VCaP (cell line): ENCODE data around the gene FAM83F.
A peak's percentile ranks its signal among the peaks of the same experiment; 100 is the strongest.

Source experiments
- H3K27ac ChIP-seq: fragments of 450-650 bp; 2 replicates; pipeline ENCODE4 v1.5.1; 2017
- TF ChIP-seq, protein P1 (sequence below): fragments of 450-650 bp; conservative IDR thresholded peaks from 2 replicates; pipeline ENCODE4 v1.5.1; 2017; ENCODE audit warnings: mild to moderate bottlenecking, moderate library complexity

FAM83F gene

DNA sequence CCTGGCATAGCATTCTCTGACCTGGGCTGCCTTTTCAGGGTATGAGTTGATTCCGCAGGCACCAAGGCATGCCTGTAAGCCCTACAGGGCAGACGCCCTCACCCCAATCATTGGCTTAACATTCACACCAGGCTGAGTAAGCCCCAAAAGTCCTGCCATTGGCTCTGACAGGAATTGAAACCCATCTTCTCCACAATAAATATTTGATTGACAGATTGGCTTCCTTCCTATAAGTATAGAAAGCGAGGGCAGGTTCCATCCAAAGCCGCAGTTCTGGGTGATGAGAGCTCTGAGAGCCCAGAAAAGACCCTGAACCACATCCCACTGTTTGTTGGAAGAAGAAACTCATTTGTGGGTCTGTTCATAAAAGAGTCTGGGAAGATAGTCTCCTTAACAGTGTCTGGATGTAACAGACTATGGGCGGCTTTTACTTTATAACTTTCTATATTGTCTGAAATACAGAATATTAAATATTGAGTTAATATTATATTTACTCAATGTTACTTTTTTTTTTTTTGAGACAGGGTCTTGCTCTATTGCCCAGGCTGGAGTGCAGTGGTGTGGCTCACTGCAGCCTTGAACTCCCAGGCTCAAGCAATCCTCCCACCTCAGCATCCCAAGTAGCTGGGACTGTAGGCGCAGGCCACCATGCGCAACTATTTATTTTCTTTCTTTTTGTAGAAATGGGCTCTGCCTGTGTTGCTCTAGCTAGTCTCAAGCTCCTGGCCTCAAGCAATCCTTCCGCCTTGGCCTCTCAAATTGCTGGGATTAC lies 46.8 kb downstream of the FAM83F start:
- TF ChIP-seq, protein P1, sequence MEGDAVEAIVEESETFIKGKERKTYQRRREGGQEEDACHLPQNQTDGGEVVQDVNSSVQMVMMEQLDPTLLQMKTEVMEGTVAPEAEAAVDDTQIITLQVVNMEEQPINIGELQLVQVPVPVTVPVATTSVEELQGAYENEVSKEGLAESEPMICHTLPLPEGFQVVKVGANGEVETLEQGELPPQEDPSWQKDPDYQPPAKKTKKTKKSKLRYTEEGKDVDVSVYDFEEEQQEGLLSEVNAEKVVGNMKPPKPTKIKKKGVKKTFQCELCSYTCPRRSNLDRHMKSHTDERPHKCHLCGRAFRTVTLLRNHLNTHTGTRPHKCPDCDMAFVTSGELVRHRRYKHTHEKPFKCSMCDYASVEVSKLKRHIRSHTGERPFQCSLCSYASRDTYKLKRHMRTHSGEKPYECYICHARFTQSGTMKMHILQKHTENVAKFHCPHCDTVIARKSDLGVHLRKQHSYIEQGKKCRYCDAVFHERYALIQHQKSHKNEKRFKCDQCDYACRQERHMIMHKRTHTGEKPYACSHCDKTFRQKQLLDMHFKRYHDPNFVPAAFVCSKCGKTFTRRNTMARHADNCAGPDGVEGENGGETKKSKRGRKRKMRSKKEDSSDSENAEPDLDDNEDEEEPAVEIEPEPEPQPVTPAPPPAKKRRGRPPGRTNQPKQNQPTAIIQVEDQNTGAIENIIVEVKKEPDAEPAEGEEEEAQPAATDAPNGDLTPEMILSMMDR: no peak
- peak overlapping the region; percentile 94 for H3K27ac ChIP-seq

DNA sequence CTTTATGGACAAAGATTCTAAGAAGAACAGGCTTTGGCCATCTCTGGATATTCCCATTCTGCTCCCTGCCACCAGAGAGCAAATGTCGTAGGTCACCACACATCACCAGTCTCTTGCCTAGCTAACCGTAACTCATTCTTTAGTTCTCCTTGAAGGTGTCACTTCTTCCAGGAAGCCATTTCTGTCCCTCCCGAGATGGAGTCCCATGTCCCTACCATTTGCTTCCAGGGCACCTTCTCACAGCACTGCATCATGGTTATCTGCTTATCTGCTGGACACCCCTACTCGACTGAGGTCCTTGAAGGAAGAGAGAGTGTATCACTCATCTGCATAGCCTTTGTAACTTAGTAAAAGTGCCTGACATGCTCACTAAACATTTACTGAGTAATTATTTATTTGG lies 47.6 kb downstream of the FAM83F start:
- TF ChIP-seq, protein P1: no peak
- peak overlapping the region; percentile 94 for H3K27ac ChIP-seq

DNA sequence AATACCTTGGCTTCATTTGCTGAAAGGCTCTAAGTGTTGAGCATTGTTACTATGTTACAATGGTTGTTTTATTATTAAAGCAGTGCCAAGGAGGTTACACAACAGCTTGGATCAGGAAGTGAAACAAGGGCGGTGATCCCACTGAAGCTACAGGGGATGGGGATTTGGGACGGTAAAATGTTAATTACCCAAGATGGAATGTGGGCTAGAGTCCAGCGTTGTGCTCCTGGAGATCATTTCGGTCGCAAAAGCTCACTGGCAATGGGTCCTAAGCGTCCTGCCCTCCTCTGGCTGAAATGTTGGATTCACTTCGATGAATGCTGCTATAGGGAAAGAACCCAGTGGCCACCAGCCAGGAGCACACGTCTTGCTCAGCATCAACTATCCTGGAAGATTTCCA lies 48.3 kb downstream of the FAM83F start:
- TF ChIP-seq, protein P1: no peak
- peak overlapping the region; percentile 94 for H3K27ac ChIP-seq

DNA sequence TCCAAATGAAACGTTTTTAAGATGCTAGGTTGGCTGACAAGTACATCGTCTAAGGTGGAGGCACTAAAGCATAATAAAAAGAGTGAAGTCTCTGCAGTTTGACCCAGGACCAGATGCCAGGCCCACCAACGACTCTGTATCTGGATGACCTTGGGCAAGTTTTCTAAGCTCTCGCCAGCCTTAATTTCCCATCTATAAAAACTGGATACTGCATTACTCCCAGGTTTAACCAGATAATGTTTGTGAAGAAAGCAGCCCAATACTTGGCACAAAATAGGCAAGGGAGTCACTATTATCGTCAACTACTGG lies 49.0 kb downstream of the FAM83F start:
- TF ChIP-seq, protein P1: no peak
- H3K27ac ChIP-seq: peak overlapping the region; percentile 94

DNA sequence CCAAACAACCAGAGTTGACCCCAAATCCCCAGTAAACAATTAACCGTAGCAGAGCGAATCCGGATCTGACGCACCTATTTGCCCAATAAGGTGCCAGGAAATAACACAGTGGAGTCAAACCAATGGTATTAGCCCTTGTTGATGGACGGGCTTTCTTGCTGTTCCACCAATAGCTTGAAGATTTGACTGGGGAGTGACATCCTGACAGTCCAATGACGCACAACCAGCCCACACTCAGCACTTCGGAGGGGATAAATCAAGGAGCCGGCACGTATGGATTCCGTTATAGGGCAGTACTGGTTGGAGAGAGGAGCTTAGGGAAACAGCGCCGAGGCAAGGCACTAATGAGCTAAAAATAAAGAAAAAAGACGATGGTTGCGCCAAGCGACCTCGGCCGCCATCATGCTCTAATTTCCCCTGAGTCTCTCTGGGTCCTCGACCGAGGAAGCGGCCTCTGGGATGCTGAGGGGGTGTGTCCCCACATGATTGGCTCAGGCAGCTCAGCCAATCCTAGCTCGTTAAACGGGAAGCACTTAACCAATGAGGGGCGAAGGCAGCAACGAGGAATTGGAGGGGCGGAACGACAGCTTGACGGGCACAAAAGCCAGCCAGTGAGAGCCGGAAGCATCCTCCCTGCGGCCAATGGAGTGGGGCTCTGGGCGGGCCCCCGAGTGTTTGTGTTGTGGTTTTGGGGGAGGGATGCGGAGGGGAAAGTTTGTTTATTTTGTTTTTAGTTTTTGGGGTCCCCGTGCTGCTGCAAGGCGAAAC lies 49.5 kb downstream of the FAM83F start:
- H3K27ac ChIP-seq: peak overlapping the region; percentile 94
- TF ChIP-seq, protein P1: no peak

DNA sequence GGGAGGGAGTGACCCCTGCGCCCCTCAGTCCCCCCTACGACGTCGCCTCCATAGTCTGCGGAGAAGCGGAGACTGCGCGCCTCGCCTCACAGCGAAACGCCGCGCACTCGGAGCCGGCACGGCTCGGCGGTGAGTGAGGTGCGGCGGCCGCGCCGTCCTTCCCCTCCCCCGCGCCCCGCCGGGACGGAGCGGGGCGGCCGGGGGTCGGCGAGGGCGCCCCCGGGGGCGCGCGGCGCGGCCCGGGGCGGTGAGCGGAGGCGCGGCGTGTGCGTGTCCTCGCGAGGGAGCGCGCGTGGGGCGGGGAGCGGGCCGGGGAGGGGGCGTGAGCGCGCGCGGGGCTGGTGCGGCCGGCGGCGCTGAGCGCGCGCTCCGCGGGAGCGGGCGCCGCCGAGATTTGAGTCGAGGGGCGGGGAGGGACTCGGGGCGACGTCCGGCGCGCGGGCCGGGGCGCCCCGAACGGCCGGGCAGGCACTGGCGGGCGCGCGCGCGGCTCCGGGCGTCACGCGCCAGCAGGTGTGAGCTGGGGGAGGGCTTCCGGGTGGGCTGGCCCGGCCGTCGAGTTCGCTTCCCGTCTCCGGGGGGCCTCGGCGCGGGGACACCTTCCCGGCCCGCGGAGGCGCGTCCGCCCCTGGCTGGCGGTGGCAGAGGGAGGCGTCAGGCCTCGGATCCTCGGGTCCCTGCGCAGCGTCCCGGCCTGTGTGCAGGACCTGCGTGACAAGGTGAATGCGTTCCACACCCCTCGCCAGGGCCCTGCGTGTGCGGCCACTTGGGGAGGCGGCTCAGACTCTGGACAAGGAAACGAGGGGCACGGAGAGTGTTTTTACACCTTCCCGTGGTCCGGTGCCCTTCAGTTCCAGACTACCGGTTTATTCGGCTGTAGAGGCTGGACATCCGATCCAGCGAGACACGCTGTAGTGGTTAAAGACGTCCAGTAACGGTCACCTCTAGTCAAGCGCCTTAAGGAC lies 50.4 kb downstream of the FAM83F start:
- TF ChIP-seq, protein P1: no peak
- peak overlapping the region; percentile 94 for H3K27ac ChIP-seq

DNA sequence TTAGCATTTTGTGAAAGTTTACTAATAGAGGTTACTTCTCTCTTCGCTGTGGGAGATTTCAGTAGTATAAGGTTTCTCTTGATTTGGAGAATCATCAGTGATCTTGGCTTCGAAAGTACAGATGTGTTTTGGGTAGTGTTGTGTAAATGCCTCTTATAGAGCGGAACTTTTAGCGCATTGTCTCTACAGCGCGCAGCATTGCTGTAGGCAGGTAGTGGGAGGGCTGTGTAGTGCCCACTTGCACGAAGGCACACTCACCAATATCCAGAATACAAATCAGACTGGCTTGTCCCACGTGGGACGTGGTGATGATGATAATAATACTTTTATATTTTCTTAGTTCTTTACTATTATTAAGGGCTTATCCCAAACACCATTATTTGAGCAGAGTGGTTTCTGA lies 51.4 kb downstream of the FAM83F start:
- TF ChIP-seq, protein P1: no peak

More for the DNA sequence above, 51.4 kb downstream of the FAM83F start:
- peak overlapping the region; percentile 94 for H3K27ac ChIP-seq
